Measurements from ENCODE around the gene DNAH6.

Gene DNAH6

DNA sequence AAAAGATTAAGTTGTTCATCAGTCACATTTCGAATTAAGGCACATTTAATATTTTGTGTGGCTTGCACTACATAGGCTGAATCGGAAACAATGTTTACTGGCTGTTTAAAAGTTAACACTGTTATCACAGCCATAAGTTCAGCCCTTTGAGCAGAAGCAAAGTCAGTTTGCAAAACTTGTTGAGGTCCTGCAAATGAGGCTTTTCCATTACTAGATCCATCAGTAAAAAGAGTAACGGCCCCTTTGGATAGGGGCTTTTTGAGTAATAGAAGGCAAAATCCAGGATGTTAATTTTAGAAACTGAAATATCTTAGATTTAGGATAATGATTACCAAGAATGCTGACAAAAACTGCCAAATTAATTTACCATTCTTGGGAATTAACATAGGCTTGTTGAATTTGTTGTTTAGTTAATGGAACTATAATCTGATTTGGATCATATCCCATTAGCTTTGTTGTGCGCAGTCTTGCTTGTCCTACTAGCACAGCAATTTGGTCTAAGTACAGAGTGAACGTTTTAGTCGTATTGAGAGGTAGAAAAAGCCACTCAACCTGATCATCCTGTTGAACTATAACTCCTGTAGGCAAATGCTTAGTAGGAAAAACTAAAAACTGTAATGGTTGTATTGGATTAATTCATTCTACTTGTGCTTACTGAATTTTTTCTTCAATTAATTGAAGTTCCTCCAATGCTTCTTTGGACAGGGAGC lies 43.3 kb upstream of the DNAH6 start:
- no peak overlapping the region for H3K4me2 ChIP-seq (ENCODE audit: insufficient read depth, low read length, poor library complexity, severe bottlenecking)
- no peak overlapping the region for H3K4me3 ChIP-seq (ENCODE audit: low read length in 2 of 2)
- no peaks in the 10 kb centered on the region for H3K36me3 ChIP-seq (replicated peaks in 1 of 2; ENCODE audit: control insufficient read depth in 2 of 2, insufficient read depth in 2 of 2, low read length in 2 of 2)
- peaks cover 11 to 20% of the 10 kb centered on the region in 2 donors for H3K9me3 ChIP-seq (replicated peaks in 1 of 2; ENCODE audit: control insufficient read depth in 2 of 2, insufficient read depth in 1 of 2, low read depth in 1 of 2, low read length in 2 of 2)
- H4K8ac ChIP-seq (ENCODE audit: low read depth, low read length), result no peak overlapping the region
- H3K14ac ChIP-seq (ENCODE audit: low read length), result no peak overlapping the region
- no peak for DNase-seq (ENCODE audit: low spot score)
- no peak overlapping the region for H2BK120ac ChIP-seq (ENCODE audit: low read depth, low read length)
- no peak overlapping the region for H3K27ac ChIP-seq (replicated peaks; ENCODE audit: low read length)
- no peak overlapping the region for H3K18ac ChIP-seq (ENCODE audit: low read length)
- no peak overlapping the region for H2BK5ac ChIP-seq (ENCODE audit: low read length)
- no peaks in the 10 kb centered on the region for H3K27me3 ChIP-seq (ENCODE audit: control insufficient read depth in 3 of 3, insufficient read depth in 3 of 3, low read depth in 1 of 3, low read length in 3 of 3)
- H3K4me1 ChIP-seq (ENCODE audit: control insufficient read depth in 2 of 2, insufficient read depth in 1 of 2, low read depth in 1 of 2, low read length in 2 of 2), result no peaks in the 10 kb centered on the region
- no CpG with 5 or more reads among the region's 6 CpGs for WGBS, 2 donors (ENCODE audit: extremely low coverage in 2 of 2, insufficient read length in 2 of 2, insufficient replicate concordance in 1 of 2)
- H3K9ac ChIP-seq (ENCODE audit: low read depth, low read length, poor library complexity), result no peak overlapping the region
- no peak overlapping the region for H2AFZ ChIP-seq (ENCODE audit: low read length)
- no peak overlapping the region for H2AK5ac ChIP-seq (ENCODE audit: low read depth, low read length)
- H3K4ac ChIP-seq (ENCODE audit: low read length), result no peak overlapping the region
- H3K23ac ChIP-seq (ENCODE audit: low read depth, low read length, poor library complexity), result no peak overlapping the region
- no peak overlapping the region for H2BK15ac ChIP-seq (ENCODE audit: low read length)
- H3K79me1 ChIP-seq (ENCODE audit: low read depth, low read length), result no peaks in the 10 kb centered on the region
- H4K91ac ChIP-seq (ENCODE audit: low read depth, low read length, poor library complexity), result no peak overlapping the region
- no peak overlapping the region for H2BK12ac ChIP-seq (ENCODE audit: low read length)

DNA sequence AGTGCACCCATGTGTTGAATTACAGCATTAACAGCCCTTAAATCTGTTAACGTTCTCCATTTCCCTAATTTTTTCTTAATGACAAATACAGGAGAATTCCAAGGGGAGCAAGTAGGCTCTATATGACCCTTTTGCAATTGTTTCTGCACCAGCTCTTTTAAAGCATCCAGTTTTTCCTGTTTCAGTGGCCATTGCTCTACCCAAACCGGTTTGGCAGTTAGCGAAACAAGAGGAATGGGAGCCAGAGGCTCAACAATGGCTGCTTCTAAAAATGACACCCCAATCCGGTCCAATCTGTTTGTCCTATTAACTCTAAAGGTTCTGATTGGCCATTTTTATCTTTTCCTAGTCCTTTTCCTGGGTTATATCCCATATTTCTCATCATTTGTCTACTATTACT lies 42.1 kb upstream of the DNAH6 start:
- Histone ChIP-seq H2BK120ac (ENCODE audit: low read depth, low read length) (no peak overlapping the region), H3K4me3 (ENCODE audit: low read length in 2 of 2) (no peak overlapping the region), H3K23ac (ENCODE audit: low read depth, low read length, poor library complexity) (no peak overlapping the region), H4K91ac (ENCODE audit: low read depth, low read length, poor library complexity) (no peak overlapping the region), H3K4me2 (ENCODE audit: insufficient read depth, low read length, poor library complexity, severe bottlenecking) (no peak overlapping the region), H3K27me3 (ENCODE audit: control insufficient read depth in 3 of 3, insufficient read depth in 3 of 3, low read depth in 1 of 3, low read length in 3 of 3) (no peaks in the 10 kb centered on the region), H3K27ac (replicated peaks; ENCODE audit: low read length) (no peak overlapping the region), H3K4me1 (ENCODE audit: control insufficient read depth in 2 of 2, insufficient read depth in 1 of 2, low read depth in 1 of 2, low read length in 2 of 2) (no peaks in the 10 kb centered on the region), H3K14ac (ENCODE audit: low read length) (no peak overlapping the region), H3K36me3 (replicated peaks in 1 of 2; ENCODE audit: control insufficient read depth in 2 of 2, insufficient read depth in 2 of 2, low read length in 2 of 2) (no peaks in the 10 kb centered on the region), H2BK12ac (ENCODE audit: low read length) (no peak overlapping the region), H2BK5ac (ENCODE audit: low read length) (no peak overlapping the region), H2BK15ac (ENCODE audit: low read length) (no peak overlapping the region), H3K18ac (ENCODE audit: low read length) (no peak overlapping the region), H4K8ac (ENCODE audit: low read depth, low read length) (no peak overlapping the region), H2AK5ac (ENCODE audit: low read depth, low read length) (no peak overlapping the region), H3K9ac (ENCODE audit: low read depth, low read length, poor library complexity) (no peak overlapping the region), H3K79me1 (ENCODE audit: low read depth, low read length) (no peaks in the 10 kb centered on the region), H3K4ac (ENCODE audit: low read length) (no peak overlapping the region), H2AFZ (ENCODE audit: low read length) (no peak overlapping the region), H3K9me3 (replicated peaks in 1 of 2; ENCODE audit: control insufficient read depth in 2 of 2, insufficient read depth in 1 of 2, low read depth in 1 of 2, low read length in 2 of 2) (peaks cover 13 to 23% of the 10 kb centered on the region in 2 donors)
- no peak for DNase-seq (ENCODE audit: low spot score)
- WGBS, 2 donors (ENCODE audit: extremely low coverage in 2 of 2, insufficient read length in 2 of 2, insufficient replicate concordance in 1 of 2), result no CpG with 5 or more reads among the region's 4 CpGs

DNA sequence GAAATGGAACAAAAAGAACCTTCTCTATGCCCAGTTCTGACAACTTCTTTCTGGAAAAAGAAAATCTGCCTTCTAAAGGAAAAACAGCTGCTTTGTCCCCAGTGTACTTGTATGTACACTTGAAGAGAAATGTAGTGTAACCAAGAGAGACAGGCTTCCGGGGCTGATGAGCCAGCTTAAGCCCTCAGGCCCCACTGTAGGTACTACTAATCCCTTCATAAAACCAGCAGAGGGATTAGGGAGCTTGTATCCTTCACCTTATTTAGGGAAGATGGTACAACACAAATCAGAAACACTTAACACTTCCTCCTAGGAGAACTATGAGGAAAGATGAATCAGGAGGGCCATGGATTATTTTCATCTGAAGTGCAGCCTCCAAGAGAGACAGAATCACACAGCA lies 38.4 kb upstream of the DNAH6 start:
- H3K27ac ChIP-seq (replicated peaks; ENCODE audit: low read length), result no peak overlapping the region
- no peak overlapping the region for H3K4me3 ChIP-seq (ENCODE audit: low read length in 2 of 2)
- no CpG with 5 or more reads among the region's 1 CpG for WGBS, 2 donors (ENCODE audit: extremely low coverage in 2 of 2, insufficient read length in 2 of 2, insufficient replicate concordance in 1 of 2)
- no peak overlapping the region for H2BK12ac ChIP-seq (ENCODE audit: low read length)
- H3K36me3 ChIP-seq (replicated peaks in 1 of 2; ENCODE audit: control insufficient read depth in 2 of 2, insufficient read depth in 2 of 2, low read length in 2 of 2), result no peaks in the 10 kb centered on the region
- DNase-seq (ENCODE audit: low spot score), result no peak
- no peak overlapping the region for H3K14ac ChIP-seq (ENCODE audit: low read length)
- no peak overlapping the region for H3K9ac ChIP-seq (ENCODE audit: low read depth, low read length, poor library complexity)
- no peak overlapping the region for H2BK120ac ChIP-seq (ENCODE audit: low read depth, low read length)
- peaks cover 0 to 5% of the 10 kb centered on the region in 2 donors for H3K4me1 ChIP-seq (ENCODE audit: control insufficient read depth in 2 of 2, insufficient read depth in 1 of 2, low read depth in 1 of 2, low read length in 2 of 2)
- H3K4ac ChIP-seq (ENCODE audit: low read length), result no peak overlapping the region
- H2AK5ac ChIP-seq (ENCODE audit: low read depth, low read length), result no peak overlapping the region
- no peak overlapping the region for H3K23ac ChIP-seq (ENCODE audit: low read depth, low read length, poor library complexity)
- no peak overlapping the region for H4K91ac ChIP-seq (ENCODE audit: low read depth, low read length, poor library complexity)
- H3K27me3 ChIP-seq (ENCODE audit: control insufficient read depth in 3 of 3, insufficient read depth in 3 of 3, low read depth in 1 of 3, low read length in 3 of 3), result no peaks in the 10 kb centered on the region
- no peak overlapping the region for H4K8ac ChIP-seq (ENCODE audit: low read depth, low read length)
- H3K18ac ChIP-seq (ENCODE audit: low read length), result no peak overlapping the region
- no peak overlapping the region for H2AFZ ChIP-seq (ENCODE audit: low read length)
- no peaks in the 10 kb centered on the region for H3K79me1 ChIP-seq (ENCODE audit: low read depth, low read length)
- no peak overlapping the region for H2BK15ac ChIP-seq (ENCODE audit: low read length)
- no peak overlapping the region for H2BK5ac ChIP-seq (ENCODE audit: low read length)
- peaks cover 14 to 16% of the 10 kb centered on the region in 2 donors for H3K9me3 ChIP-seq (replicated peaks in 1 of 2; ENCODE audit: control insufficient read depth in 2 of 2, insufficient read depth in 1 of 2, low read depth in 1 of 2, low read length in 2 of 2)
- H3K4me2 ChIP-seq (ENCODE audit: insufficient read depth, low read length, poor library complexity, severe bottlenecking), result no peak overlapping the region

DNA sequence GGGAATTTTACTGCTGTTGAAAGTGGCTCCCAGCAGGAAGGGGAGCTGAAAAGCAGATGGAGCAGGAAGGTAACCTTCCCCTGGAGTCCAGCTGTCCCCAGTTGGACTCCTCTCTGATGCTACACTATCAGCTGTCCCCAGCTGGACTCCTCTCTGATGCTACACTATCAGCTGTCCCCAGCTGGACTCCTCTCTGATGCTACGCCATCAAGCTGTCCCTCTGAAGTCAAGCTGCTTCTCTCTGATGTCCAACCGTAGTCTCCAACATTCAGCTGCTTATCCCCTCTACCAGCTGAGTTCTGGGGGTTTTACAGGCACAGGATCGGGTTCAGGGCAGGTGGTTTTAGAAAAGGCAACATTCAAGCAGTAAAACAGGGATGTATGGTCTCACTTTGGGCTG lies 37.4 kb upstream of the DNAH6 start:
- Histone ChIP-seq H3K23ac (ENCODE audit: low read depth, low read length, poor library complexity) (no peak overlapping the region), H3K4me2 (ENCODE audit: insufficient read depth, low read length, poor library complexity, severe bottlenecking) (no peak overlapping the region), H4K8ac (ENCODE audit: low read depth, low read length) (no peak overlapping the region), H3K27me3 (ENCODE audit: control insufficient read depth in 3 of 3, insufficient read depth in 3 of 3, low read depth in 1 of 3, low read length in 3 of 3) (peaks cover 0 to 4% (median 0%) of the 10 kb centered on the region in 3 experiments), H3K4me3 (ENCODE audit: low read length in 2 of 2) (no peak overlapping the region), H3K18ac (ENCODE audit: low read length) (no peak overlapping the region), H3K4ac (ENCODE audit: low read length) (no peak overlapping the region), H3K36me3 (replicated peaks in 1 of 2; ENCODE audit: control insufficient read depth in 2 of 2, insufficient read depth in 2 of 2, low read length in 2 of 2) (no peaks in the 10 kb centered on the region), H3K14ac (ENCODE audit: low read length) (no peak overlapping the region), H2BK120ac (ENCODE audit: low read depth, low read length) (no peak overlapping the region), H2AFZ (ENCODE audit: low read length) (no peak overlapping the region), H3K9ac (ENCODE audit: low read depth, low read length, poor library complexity) (no peak overlapping the region), H4K91ac (ENCODE audit: low read depth, low read length, poor library complexity) (no peak overlapping the region), H3K27ac (replicated peaks; ENCODE audit: low read length) (no peak overlapping the region), H3K9me3 (replicated peaks in 1 of 2; ENCODE audit: control insufficient read depth in 2 of 2, insufficient read depth in 1 of 2, low read depth in 1 of 2, low read length in 2 of 2) (peaks cover 14 to 16% of the 10 kb centered on the region in 2 donors), H3K4me1 (ENCODE audit: control insufficient read depth in 2 of 2, insufficient read depth in 1 of 2, low read depth in 1 of 2, low read length in 2 of 2) (peaks cover 0 to 5% of the 10 kb centered on the region in 2 donors), H2BK15ac (ENCODE audit: low read length) (no peak overlapping the region), H2AK5ac (ENCODE audit: low read depth, low read length) (no peak overlapping the region), H3K79me1 (ENCODE audit: low read depth, low read length) (no peaks in the 10 kb centered on the region), H2BK5ac (ENCODE audit: low read length) (no peak overlapping the region), H2BK12ac (ENCODE audit: low read length) (no peak overlapping the region)
- no peak for DNase-seq (ENCODE audit: low spot score)
- no CpG with 5 or more reads among the region's 3 CpGs for WGBS, 2 donors (ENCODE audit: extremely low coverage in 2 of 2, insufficient read length in 2 of 2, insufficient replicate concordance in 1 of 2)

Measured in neuronal stem cell (in vitro differentiated cells).